NCI-H1930 (cell line): ENCODE data around the gene RGMA.
"Not testable (repeated sequence)": the region's sequence is repeated elsewhere in the genome, so short reads cannot be mapped to it uniquely, and the experiment has no call there.

Source experiments
- DNase-seq, 2 experiments: peaks; one replicate each; lab custom pipeline; 2025; lab: John Stamatoyannopoulos, UW

RGMA gene

DNA sequence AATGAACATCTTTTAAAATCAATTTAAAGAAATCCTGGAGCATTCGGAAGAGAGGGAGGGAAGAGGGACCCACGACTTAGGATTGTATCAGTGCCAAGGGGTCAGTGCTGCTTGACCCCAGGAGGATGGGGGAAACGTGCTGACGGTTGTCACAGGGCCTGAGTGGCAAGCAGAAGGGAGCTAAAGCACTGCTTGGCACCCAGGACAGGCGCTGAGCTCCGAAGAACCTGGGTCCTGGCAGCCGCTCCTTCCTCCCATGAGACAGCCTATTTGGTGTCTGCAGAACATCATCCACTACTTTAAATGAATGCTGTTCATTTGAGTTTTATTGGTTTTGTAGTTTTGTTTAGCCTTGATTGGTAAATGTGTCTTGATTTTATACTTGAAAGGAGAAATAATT lies 54.5 kb downstream of the RGMA start:
- no peak for DNase-seq

DNA sequence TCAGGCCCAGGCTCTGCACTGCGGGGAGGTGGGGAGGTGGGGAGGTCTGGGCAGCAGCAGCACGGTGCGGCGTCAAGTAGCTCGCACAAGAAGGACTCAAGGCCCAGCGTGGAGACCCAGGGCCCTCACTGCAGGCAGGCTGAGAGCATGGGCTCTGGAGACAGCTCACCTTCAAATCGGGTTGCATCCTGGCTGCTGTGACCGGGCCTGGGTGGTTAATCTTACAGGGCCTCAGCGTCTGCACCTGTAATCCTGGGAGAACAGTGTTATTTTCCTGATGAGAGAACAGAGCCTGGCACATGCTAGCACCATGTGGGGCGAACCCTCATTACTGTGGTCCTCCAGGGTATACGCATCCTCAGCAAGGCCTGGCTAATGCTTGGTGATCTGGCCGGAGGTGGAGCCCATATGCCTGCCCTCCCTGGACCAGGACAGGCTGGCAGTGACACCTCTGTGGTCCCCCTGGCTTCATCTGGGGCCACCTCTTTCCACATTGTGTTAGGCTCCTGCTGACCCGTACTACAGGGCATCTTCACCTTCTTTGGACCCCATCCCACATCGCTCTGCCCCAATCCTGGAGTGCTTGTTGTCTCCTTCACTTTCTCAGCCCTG lies 55.5 kb downstream of the RGMA start:
- no peak for DNase-seq

DNA sequence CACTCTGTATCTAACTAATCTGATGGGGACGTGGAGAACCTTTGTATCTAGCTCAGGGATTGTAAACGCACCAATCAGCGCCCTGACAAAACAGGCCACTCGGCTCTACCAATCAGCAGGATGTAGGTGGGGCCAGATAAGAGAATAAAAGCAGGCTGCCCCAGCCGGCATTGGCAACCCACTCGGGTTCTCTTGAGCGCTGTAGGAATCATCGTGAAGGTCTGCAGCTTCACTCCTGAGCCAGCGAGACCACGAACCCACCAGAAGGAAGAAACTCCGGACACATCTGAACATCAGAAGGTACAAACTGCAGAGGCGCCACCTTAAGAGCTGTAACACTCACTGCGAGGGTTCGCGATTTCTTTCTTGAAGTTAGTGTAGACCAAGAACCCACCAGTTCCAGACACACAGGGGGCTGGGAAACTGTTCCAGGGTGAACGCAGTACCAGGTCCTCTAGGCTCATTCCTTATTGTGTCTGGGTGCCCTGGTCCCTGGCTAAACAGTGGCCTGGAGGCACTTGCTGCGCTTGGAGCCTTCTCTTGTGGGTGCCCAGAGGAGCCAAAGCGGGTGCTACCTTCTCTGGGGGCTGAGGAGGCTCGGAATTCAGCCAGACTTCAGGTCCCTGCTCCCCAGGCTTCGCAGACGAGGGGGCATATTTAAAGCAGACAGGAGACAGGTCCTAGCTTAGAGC lies 56.4 kb downstream of the RGMA start:
- DNase-seq: not testable (repeated sequence)

DNA sequence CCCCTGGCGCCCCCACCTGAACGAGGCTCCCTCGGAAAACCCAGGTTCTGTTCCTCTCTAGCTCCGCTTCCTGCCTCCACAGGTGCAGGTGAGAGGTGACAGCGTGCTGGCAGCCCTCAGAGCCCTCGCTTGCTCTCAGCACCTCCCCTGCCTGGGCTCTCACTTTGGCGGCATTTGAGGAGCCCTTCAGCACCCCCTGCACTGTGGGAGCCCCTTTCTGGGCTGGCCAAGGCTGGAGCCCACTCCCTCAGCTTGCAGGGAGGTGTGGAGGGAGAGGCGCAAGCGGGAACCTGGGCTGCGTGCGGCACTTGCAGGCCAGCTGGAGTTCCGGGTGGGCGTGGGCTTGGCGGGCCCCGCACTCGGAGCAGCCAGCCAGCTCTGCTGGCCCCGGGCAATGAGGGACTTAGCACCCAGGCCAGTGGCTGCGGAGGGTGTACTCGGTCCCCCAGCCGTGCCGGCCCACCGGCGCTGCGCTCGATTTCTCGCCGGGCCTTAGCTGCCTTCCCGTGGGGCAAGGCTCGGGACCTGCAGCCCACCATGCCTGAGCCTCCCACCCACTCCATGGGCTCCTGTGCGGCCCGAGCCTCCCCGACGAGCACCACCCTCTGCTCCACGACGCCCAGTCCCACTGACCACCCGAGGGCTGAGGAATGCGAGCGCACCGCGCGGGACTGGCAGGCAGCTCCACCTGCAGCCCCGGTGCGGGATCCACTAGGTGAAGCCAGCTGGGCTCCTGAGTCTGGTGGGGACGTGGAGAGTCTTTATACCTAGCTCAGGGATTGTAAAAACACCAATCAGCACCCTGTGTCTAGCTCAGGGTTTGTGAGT lies 57.2 kb downstream of the RGMA start:
- DNase-seq: not testable (repeated sequence)

DNA sequence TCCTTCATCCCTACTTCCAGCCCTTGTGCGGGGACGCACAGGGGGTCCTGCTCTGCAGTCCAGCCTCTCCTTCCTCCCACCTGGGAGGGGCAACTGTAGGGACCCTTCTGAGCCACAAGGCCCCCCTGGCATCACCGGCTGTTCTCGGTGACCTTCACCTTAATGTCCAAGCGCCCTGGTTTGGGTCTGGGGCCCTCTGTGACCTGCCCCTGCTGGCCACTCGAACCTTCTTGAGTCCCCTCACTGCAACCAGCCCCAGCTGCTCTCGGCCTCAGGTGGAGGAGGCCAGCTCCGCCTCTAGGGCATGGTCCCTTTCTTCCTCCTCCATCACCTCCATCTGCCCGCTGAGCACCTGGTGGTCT lies 57.9 kb downstream of the RGMA start:
- no peak for DNase-seq

DNA sequence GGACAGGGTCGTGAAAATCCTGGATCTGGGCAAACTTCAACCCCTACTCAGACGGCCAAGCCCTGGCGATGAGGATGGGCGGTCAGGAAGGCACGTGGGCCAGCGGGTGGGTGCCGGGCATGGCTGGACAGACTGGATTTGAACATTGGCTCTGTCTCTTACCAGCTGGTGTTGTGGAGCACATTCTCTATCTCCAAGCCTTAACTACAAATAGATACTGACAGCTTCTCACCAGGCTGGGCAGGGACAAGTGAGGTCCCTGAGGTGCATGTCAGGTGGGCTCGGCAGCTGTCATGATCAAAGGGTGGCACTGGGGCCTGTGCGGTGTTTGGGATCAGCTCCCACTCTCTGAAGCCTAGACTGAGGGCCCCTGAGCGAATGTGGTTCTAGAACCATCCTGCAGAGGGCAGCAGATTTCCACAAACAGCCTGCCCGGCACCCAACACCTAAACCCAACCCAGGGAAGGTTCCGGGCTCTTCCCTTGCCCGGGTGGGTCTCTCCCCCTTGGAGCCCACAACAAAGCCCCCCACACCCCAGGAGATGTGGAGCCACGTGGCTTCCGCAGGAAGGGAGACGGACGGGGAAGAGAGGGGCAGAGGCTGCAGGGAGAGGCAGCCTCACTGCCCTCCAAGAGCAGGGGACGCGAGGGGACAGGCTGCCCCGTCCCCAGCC lies 58.4 kb downstream of the RGMA start:
- DNase-seq: peak in 1 of 2 experiments; percentile 27

DNA sequence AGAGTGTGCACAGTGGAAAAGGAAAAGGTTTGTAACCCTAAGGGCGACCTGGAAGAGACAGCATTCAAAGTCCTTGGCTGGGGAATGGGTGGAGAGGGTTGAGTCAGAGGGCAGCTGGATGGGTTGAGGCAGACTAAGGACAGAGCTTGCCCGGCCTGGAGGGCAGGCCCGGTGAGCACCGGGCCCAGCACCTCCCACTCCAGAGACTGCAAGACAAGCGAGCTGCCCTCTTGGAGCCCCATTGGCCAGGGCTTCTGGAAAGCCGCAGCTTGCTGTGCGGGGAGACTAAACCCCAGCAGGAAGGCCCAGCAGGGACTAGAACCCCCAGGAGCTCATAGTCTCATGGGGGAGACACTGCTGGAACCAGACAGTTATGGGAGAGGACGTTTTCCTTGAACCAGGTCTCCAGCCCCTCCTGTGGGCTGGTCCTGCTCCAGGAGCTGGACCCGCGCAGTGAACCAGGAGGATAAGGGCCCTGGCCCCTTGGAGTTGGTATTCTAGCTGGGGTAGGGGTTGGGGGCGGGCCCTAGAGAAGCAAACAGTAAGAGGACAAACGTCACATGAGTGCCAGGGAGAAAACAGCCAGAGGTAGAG lies 59.1 kb downstream of the RGMA start:
- DNase-seq: no peak

DNA sequence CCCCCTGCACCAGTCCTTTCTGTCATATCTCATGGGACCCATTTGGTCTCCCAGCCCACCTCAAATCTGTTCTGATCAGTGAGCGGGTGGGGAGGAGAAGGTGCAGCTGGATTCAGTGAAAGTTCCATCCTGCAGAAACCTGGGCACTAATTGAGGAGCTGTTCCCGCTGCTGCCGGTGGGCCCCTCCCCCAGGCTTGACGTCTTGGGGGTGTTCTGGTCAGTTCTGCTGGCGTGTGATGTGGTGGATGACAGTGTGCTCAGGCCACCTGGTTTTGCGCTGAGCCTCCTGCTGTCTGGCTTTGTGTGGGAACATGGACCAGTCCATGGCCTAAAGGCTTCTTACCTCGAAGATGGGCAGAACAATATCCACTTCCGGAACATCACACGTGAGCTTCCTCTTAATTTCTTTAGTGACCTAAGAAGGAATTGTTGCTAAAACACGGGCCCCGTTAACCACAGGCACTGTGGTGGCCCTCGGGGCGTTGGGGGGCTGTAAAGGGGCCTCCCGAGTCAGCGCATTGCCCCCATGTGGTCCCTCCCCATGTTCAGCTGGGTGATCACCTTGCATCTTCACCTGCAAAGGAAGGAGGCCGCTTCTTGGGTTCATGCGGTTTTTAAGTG lies 59.7 kb downstream of the RGMA start:
- no peak for DNase-seq

DNA sequence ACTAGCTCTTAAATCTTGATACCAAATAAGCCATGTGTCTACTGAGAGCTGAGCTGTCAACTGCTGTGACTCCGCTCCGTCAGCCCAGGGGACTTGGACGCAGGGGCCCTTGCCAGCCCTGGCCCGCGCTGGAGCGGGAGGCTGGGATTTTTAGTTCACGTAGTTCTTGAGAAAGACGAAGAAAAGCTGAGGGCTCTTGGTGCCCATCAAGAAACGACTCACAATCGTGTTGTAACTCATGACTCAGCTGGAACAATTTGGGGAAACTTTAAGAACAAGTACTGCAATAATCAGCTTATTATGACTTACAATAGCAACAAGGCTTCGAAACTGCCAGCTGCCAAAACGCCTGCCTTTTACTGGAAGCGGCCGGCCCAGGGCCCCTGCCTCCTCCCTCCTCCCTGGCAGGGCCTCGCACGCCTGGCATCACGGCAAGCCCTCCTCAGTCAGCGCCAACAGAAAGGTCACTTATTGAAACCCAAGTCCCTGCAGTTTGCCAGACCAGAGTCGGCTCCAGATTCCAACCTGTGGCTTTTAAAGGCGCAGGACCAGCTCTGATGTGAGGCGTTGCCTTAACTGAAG lies 60.3 kb downstream of the RGMA start:
- no peak for DNase-seq

DNA sequence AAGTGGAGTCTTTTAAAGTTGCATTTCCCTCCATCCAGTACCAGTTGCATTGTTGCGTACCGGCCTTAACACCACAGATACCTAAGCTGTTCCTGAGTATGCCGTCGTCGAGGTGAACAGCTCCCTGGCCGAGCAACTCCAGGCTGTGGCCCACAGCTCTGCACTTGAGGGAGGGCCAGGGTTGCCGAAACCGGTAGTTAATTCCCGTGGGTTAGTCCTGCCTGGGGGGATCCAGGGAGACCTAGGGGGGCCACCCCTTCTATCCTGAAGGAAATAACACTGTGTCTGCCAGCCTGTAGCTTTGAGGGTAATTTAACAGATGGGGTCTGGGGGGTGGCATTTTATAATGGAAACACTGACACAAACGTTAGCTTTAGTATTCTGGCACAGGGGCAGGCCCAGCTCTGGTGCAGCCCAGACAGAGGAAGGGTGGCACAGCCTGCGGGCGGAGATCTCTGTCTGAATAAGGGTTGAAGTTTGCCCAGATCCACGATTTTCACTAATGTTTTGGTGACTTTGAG lies 60.8 kb downstream of the RGMA start:
- DNase-seq: no peak

DNA sequence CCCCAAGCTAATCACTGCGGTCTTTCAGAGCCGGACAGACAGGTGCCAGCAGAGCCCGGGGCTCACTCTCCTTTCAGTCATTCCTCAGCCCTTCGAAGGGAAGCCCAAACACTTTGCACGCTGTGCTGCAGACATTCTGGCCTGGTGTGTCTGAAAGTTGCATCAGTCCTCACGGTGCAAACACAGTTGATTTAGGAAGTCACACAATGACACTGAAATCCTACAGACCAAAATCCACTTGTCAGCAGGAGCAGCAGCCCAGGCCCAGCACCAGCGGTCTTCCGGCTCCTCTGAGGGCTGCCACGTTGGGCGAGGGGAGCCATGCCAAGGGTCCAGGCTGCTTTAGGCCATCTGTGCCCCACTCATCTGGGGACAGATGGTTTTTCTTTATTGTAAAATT lies 61.6 kb downstream of the RGMA start:
- no peak for DNase-seq

DNA sequence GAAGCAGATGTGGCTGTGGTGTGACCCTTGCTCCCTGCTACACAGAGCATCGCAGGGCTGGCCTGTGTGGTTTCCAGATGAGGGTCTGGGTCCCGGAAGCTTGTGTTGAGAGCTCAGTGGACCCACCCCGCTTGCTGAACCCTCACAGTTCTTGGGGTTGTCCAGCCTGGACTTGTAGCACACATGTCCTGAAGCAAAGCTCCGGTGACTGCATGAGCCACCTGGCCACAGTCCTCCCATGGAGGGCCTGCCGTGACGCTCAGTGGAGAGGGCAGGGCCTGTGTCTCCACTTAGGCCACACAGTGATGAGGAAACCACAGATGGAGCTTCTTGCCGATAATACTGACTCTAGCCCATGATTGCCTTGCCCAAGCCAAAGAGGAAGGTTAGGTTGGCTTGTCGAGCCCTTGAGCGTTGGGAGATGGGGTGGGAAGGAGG lies 62.6 kb downstream of the RGMA start:
- DNase-seq: no peak

DNA sequence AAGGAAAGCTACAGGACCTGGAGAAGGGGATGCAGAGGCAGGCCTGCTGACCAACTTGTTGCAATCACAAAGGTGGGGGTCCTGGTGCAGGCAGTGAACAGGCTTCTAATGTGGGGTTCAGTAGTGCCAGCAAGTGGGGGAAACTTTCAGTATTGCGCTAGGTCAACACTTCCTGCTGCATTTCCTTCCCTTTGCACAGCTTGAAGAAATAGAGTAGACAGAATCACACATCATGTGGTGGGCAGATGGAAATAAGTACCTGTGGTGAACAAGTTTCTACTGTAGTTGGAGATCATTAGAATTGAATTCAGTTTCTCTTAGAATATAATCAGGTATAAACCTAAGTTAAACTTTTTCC lies 63.4 kb downstream of the RGMA start:
- DNase-seq: no peak

DNA sequence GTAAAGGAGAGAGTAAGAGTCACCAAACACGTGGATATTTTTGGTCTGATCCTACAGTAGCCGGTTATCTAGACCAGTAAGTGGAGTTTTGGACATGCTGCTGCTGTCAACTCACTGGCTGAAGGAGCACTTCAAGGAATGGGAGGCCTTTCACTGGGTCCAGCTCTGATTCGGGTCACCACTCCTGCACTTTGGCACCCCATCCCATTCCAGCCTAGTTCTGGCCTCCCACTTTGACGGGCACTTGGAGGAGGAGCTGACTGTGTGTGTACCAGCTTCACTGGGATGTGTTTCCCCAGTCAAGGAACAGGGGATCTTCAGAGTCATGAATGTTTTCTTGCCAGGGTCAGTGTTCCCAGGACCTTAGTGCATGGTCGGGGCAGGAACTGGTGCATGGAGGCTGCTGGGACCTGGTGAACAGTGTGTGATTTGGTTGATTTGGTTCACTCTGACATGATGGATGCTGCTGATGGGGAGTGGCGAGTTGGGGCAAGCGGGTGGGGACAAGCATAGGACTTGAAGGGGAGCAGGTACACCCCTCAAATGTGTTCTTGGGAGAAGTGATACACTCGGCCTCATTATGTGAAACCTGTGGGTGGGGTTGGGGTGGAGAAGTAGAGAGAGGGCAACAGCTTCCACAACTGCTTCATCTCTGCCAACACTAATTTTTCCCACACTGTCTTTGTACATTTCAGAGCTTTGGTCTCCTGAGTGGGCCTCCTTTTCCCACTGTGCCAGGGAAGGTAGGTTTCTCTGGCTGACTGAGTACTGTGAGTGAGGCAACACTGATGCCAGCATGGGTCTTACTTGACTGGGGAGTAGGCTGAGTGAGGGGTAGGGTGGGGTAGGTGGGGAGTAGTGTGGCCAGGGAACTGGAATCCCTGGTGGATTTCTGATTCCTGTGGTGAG lies 64.0 kb downstream of the RGMA start:
- DNase-seq: no peak

DNA sequence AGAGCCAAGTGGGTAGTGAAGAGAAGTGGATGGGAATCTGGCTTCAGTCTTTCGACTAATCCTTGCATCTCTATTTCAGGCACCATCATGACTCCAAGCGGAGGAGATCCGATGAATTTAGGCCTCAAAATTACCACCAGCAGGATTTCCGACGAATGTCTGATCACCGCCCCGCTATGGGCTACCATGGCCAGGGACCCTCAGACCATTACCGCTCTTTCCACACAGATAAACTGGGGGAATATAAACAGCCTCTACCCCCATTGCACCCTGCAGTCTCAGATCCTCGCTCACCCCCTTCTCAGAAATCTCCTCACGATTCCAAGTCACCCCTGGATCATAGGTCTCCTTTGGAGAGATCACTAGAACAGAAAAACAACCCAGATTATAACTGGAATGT lies 64.7 kb downstream of the RGMA start:
- no peak for DNase-seq

DNA sequence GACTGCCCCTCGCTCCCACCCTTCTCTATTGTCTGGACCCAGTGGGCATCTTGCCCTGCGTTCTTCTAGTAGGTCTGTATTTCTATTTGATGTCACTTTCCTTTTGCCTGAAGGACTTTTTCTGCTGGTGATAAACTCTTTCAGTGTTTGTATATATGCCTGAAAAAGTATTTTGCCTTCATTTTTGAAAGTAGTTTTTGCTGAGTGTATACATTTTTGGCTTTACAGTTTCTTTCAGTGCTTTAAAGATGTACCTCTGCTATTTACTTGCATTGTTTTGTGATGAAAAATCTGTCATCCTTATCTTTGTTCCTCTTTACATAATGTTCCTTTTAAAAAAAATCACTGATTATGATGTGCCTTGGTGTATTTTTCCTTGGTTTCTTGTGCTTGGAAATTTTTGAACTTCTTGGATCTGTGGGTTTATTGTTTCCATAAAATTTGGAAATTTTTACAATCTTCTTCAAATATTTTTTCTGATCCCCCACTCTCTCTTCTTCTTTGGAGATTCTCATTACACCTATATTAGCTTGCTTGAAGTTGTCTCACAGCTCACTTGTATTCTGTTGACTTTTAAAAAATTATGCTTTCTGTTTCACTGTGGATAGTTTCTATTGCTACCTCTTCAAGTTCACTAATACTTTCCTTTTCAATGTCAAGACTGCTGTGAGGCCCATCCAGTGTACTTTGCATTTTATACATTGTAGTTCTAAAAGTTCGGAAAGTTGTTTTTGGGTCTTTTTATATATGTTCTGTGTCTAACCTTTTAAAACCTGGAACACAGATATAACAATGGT lies 67.8 kb downstream of the RGMA start:
- DNase-seq: no peak

DNA sequence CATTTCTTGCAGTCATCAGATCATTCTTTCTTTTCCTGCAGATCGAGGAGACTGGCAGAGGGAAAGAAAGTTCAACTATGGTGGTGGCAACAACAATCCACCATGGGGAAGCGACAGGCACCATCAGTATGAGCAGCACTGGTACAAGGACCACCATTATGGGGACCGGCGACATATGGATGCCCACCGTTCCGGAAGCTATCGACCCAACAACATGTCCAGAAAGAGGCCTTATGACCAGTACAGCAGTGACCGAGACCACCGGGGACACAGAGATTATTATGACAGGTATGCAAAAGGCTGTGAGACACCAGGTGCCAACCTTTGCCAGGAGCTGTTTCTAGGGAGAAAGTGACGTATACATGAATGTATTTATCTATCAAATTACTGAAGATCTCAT lies 69.0 kb downstream of the RGMA start:
- no peak for DNase-seq

DNA sequence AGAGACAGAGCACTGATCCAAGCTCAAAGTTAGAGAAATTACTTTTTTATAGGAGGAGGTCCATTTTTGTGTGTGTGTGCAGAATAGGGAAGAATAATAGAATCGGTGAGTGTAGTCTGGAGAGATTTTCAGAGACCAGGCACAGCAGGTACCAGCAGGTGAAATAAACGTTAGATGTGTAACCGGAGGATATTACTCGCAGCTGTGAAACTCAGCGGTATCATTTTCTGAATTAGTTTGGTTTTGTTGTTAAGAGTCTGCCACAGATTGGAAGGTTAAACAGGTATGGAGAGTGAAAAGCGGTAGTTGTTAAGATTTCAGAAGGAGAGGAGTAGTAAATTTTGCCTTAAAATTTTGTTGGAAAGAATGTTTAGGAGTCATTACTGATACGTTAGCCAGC lies 69.9 kb downstream of the RGMA start:
- no peak for DNase-seq

DNA sequence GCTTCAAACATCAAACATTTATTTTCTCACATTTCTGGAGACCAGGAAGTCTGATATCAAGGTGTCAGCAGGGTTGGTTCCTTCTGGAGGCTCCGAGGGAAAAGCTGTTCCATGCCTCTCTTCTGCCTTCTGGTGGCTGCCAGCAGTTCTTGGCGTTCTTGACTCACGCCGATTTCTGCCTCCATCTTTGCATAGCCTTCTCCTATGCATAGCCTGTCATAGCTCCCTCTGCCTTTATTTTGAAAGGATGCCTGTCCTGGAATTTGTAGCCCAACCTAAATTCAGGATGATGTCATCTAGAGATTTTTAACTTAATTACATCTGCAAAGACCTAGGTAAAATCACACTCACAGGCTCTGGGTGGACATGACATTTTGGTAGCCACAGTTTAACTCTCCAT lies 70.4 kb downstream of the RGMA start:
- DNase-seq: peak in 1 of 2 experiments; percentile 3
